Stimulated activated naive B cell treated with anti-CD40 and anti-IgM and Interleukin-4, amounts not matched to agents 10 μg/mL and 1 μg/mL and 100 μg/mL, for 72 hours (primary cell): ENCODE measurements around the gene LHFPL2.

Experiments used
- ATAC-seq, 2 donors: fragments of 150-1000 bp; cut with Tn5 transposase; replicated peaks; 2 replicates each; pipeline ENCODE4 v1.10.0; 2021; ENCODE audit warnings: moderate library complexity in 1 of 2
- DNase-seq: peaks from one replicate; pipeline ENCODE4 v3.0.0; 2021
- H3K27ac Mint-ChIP-seq: one replicate; pipeline ENCODE4 v1.8.0; 2022; ENCODE audit warnings: mild to moderate bottlenecking, mixed read lengths
- H3K27me3 Mint-ChIP-seq, 2 donors: one replicate each; pipeline ENCODE4 v1.8.0; 2022; ENCODE audit warnings: mixed read lengths in 2 of 2
- H3K36me3 Mint-ChIP-seq, 2 donors: one replicate each; pipeline ENCODE4 v1.8.0; 2022; ENCODE audit warnings: mixed read lengths in 2 of 2, mild to moderate bottlenecking in 1 of 2
- H3K4me1 Mint-ChIP-seq, 2 donors: one replicate each; pipeline ENCODE4 v1.8.0; 2022; ENCODE audit warnings: mixed read lengths in 2 of 2, mild to moderate bottlenecking in 1 of 2
- H3K4me3 Mint-ChIP-seq, 2 donors: one replicate each; pipeline ENCODE4 v1.8.0; 2022; ENCODE audit warnings: mild to moderate bottlenecking in 2 of 2, mixed read lengths in 2 of 2, moderate library complexity in 1 of 2
- H3K9me3 Mint-ChIP-seq, 2 donors: one replicate each; pipeline ENCODE4 v1.8.0; 2022; ENCODE audit warnings: mixed read lengths in 2 of 2, mild to moderate bottlenecking in 1 of 2

Gene LHFPL2

DNA sequence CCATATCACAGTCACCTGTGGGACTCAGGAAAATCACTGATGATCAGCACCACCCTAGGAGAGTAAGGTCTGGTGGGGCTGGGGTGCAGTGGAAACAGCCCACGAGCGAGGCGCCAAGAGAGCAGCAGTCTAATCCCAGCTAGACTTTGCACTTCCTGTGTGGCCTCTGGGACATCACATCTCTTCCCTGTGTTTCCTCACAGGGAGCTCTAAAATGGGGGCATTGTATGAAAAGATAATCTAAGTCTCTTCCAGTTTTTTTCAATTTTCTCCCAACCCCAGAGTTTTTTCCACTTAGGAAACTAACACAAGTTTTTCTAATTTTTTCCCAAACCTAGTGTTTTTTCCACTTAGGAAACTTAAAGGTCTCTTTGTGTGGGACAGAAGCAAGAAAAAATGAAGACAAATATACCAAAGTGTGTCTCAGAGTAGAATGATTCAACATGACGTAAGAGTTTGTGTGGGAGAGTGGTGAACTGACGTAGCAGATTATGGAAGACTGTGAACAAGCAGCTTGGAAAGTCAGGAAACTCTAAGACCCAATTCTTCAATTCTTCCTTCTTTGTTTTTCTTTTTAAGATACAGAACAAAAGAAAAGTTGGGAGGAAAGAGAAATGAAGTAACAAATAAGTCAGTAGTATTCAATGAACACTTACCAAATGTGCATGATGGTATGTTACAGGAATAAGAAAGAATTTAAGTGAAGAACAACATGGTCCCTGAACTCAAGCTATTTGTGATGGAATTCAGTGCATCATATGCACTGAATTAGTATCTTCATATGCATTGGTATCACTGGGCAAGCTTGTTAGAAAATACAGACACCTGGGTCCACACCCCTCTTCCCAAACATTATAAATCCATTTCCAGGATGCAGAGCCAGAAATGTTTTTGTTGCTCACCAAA is 51.3 kb downstream of the LHFPL2 start:
- Mint-ChIP-seq H3K9me3 (no peaks in the 10 kb centered on the region), H3K4me3 (no peak overlapping the region), H3K36me3 (peaks cover 4 to 15% of the 10 kb centered on the region in 2 donors), H3K27me3 (no peaks in the 10 kb centered on the region), H3K4me1 (peaks cover 12 to 17% of the 10 kb centered on the region in 2 donors), H3K27ac (no peak overlapping the region)
- ATAC-seq = no peak
- no peak for DNase-seq

DNA sequence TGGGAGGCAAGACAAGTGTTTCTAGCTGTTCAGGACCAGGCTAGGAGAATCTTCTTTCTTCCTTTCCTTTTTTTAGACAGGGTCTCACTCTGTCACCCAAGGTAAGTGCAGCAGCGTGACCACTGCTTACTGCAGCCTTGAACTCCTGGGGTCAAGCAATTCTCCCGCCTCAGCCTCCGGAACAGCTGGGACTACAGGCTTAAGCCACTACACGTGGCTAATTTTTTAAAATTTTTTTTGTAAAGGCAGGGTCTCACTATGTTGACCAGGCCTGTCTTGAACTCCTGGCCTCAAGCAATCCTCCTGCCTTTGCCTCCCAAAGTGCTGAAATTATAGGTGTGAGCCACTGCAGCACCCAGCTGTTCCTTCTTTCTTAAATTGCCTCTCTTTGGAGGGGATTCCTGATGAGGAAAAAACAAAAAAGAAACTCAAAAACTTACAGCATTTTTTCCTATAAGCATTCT is 53.1 kb downstream of the LHFPL2 start:
- Mint-ChIP-seq H3K4me3 (no peak overlapping the region), H3K27ac (no peak overlapping the region), H3K27me3 (no peaks in the 10 kb centered on the region), H3K9me3 (no peaks in the 10 kb centered on the region), H3K4me1 (peaks cover 19 to 28% of the 10 kb centered on the region in 2 donors), H3K36me3 (peaks cover 5 to 9% of the 10 kb centered on the region in 2 donors)
- no peak for ATAC-seq
- no peak for DNase-seq

DNA sequence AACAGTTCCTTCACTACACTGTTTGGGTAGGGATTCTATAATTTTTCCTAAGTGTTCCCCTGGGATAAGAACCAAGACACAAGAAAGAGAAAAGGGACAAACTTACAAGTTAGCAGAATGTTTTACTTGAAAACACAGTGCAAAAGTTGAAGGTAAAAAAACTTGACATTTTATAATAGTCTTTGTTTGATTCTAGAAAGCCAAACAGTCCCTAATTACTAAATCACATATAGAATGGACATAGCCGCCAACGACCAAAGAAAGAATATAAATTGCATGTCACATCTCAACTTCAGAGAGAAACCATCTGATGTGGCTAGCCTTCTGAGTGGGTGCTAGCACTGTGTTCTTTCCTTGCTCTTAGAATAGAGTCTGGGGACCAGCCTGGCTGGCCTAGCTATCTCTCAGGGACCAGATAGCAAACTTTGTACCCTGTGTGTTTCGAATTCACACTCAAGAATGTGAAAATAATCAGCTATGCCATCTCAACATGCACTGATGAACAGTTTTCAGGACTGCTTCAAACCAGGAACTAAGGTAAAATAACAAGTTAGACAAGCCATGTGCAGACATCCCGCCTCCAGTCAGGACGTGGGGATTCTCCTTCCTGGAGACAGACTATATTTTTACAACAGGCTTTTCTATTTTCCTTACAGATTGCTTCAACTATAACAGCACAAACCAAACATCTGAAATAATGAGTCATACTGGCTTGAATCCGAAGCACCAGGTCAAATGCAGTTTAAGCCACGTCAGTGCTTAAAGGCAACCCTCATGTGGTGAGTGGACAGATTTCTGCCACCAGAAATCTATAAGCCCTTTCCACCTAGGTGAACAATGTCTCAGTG is 53.7 kb downstream of the LHFPL2 start:
- H3K36me3 Mint-ChIP-seq = peaks cover 5 to 13% of the 10 kb centered on the region in 2 donors
- no peaks in the 10 kb centered on the region for H3K27me3 Mint-ChIP-seq
- H3K9me3 Mint-ChIP-seq = no peaks in the 10 kb centered on the region
- peaks cover 21 to 28% of the 10 kb centered on the region in 2 donors for H3K4me1 Mint-ChIP-seq
- H3K4me3 Mint-ChIP-seq = no peak overlapping the region
- ATAC-seq = no peak
- H3K27ac Mint-ChIP-seq = no peak overlapping the region
- no peak for DNase-seq

DNA sequence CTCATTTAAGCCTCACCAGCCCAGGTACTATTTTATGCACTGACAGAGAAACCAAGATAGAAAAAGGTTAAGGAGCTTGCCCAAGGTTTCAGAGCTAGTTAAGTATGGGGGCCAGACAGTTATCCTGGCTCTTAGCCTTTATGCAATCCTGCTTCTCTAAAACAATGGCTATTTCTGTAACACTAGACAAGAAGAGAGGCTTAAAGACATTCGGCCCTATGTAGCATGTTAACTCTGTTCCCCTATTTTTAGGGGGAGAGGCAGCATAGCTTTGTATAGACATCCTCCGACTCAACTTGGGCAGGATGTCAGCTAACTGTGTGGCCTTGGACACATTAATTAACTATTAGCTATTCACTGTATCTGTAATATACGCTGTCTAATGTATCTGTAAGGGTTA is 54.6 kb downstream of the LHFPL2 start:
- Mint-ChIP-seq H3K36me3 (peaks cover 5 to 13% of the 10 kb centered on the region in 2 donors), H3K27me3 (no peaks in the 10 kb centered on the region), H3K27ac (no peak overlapping the region), H3K4me1 (peaks cover 21 to 28% of the 10 kb centered on the region in 2 donors), H3K4me3 (no peak overlapping the region), H3K9me3 (no peaks in the 10 kb centered on the region)
- no peak for DNase-seq
- no peak for ATAC-seq

DNA sequence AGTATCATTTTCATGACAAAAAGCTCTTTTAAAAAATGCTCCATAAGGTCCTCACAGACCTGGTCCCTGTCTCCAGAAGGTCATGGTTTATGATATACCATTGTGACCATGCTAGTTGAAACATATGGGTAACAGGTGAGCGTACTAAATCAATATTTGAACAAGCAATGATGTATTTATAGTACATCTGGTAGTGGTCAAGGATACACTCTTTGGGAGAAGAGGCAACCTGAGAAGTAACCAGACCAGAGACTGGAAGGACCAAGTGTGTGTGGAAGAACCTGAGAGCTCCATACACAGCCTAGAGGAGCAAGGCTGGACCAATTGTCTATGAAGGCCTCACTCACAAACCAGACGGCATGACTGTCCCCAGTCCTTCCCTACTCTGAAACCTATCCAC is 55.1 kb downstream of the LHFPL2 start:
- H3K9me3 Mint-ChIP-seq = no peaks in the 10 kb centered on the region
- DNase-seq = no peak
- ATAC-seq = no peak
- H3K27me3 Mint-ChIP-seq = no peaks in the 10 kb centered on the region
- H3K4me1 Mint-ChIP-seq = peaks cover 21 to 28% of the 10 kb centered on the region in 2 donors
- no peak overlapping the region for H3K4me3 Mint-ChIP-seq
- H3K36me3 Mint-ChIP-seq = peaks cover 4 to 13% of the 10 kb centered on the region in 2 donors
- H3K27ac Mint-ChIP-seq = peak overlapping the region; percentile 47

DNA sequence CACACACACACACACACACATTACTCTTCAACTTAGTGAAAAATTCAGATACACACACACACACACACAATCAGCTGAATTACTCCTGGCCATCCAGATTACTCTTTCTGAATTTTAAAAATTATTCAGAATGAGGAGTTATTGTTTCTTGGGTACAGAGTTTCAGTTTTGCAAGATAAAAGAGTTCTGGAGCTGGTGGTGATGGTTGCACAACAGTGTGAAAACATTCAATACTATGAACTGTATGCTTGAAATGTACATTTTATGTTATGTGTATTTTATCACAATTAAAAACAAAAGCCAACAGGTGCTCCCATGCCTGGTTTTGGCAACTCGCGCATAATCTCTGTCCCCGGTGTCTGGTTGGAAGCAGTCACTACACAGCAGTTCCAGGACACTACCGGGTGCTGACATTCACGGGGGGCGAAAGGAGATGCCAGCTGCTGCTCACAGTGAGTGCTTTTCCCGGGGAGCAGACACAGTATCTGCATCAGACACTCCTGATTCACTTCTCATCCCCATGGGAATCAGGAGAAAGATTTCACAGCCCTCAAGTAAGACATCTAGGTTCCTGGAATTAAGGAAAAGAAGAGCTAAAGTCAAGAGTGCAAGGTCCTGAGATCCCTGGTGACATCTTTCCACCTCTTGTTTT is 55.7 kb downstream of the LHFPL2 start:
- peaks cover 4 to 12% of the 10 kb centered on the region in 2 donors for H3K36me3 Mint-ChIP-seq
- H3K27me3 Mint-ChIP-seq = no peaks in the 10 kb centered on the region
- H3K4me1 Mint-ChIP-seq = peaks cover 21 to 28% of the 10 kb centered on the region in 2 donors
- DNase-seq (no peak), ATAC-seq (no peak)
- H3K9me3 Mint-ChIP-seq = no peaks in the 10 kb centered on the region
- peak overlapping the region in 1 of 2 donors; percentile 3 for H3K4me3 Mint-ChIP-seq
- H3K27ac Mint-ChIP-seq = peak overlapping the region; percentile 47

DNA sequence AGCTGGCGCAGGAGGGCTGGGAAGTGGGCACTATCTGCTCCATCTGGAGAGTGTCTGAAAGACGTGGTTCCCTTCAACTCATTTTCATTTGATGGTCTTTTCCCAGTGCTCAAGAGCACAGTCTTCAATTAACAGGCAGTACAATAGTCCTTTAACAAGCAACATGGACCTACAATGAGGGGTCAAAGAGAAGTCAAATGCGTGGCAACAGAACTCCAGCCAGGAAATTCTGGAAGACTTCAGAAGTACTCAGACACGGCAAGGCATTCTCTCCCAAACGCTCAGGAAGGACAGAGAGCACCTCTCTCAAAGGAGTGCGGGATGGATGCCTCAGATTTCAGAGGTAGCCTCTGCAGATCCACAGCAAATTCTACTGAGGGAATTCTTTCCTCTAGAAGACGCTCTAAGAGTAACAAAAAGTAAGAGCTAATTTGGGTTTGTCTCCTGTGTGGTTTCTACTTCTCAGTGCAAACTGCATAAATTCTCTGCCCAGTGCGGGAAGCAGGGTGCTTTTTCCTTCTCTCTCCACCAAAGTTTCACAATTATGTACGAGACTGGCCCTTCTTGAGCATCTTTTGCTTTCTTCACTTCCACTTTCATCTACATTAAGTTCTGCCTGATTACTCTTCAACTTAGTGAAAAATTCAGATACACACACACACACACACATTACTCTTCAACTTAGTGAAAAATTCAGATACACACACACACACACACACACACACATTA is 56.4 kb downstream of the LHFPL2 start:
- H3K4me1 Mint-ChIP-seq = peaks cover 21 to 28% of the 10 kb centered on the region in 2 donors
- H3K27me3 Mint-ChIP-seq = no peaks in the 10 kb centered on the region

DNA sequence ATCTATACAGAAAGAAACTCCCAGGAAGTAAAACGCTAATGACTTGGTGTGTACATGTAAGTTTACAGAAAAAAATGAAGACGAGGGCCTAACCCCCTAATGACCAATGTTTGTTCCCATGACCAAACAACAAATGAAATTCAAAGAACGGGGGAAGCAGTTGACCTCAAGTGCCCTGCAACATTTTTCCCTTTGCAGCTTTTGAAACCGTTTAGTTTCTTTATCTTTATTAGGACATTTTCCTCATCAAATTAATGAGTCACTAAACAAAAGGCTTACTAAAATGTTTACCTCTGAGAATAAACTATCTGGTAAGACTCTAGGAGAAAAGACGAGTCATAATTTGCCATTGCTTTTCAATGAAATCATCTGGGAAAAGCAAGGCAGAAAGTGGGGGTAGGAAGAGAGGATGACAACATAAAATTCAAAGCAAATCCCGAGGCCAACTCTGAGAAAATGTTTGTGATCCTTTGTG is 57.4 kb downstream of the LHFPL2 start:
- H3K27ac Mint-ChIP-seq = no peak overlapping the region
- ATAC-seq (no peak), DNase-seq (no peak)
- H3K9me3 Mint-ChIP-seq = no peaks in the 10 kb centered on the region
- H3K4me3 Mint-ChIP-seq = no peak overlapping the region
- peaks cover 5 to 6% of the 10 kb centered on the region in 2 donors for H3K36me3 Mint-ChIP-seq
- peaks cover 21 to 28% of the 10 kb centered on the region in 2 donors for H3K4me1 Mint-ChIP-seq
- no peaks in the 10 kb centered on the region for H3K27me3 Mint-ChIP-seq

More for the DNA sequence above, 56.4 kb downstream of the LHFPL2 start:
- Mint-ChIP-seq H3K9me3 (no peaks in the 10 kb centered on the region), H3K36me3 (peaks cover 4 to 5% of the 10 kb centered on the region in 2 donors), H3K4me3 (peak overlapping the region in 1 of 2 donors; percentile 3), H3K27ac (peak overlapping the region; percentile 26)
- ATAC-seq = peak; percentile 82 to 89
- no peak for DNase-seq

DNA sequence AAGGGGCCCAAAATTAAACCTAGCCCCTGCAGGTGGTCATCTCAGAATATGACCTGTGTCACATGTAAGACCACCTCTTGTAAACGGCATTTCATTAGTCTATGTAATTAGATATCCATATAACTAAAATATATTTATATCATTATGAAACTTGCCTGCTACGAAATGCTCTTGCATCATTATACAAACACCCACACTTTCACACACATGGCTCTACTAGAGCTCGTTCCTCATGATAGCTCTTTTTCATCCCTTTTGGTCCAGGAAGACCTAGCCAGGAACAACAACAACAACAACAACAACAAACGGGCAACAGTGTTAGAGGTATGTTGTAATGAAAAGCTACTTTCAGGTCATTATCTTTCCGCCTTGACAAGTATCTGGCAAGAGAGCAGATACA is 58.6 kb downstream of the LHFPL2 start:
- ATAC-seq (no peak), DNase-seq (no peak)
- Mint-ChIP-seq H3K27ac (no peak overlapping the region), H3K9me3 (no peaks in the 10 kb centered on the region), H3K4me1 (peaks cover 21 to 28% of the 10 kb centered on the region in 2 donors), H3K4me3 (no peak overlapping the region), H3K27me3 (no peaks in the 10 kb centered on the region), H3K36me3 (peaks cover 11 to 13% of the 10 kb centered on the region in 2 donors)

DNA sequence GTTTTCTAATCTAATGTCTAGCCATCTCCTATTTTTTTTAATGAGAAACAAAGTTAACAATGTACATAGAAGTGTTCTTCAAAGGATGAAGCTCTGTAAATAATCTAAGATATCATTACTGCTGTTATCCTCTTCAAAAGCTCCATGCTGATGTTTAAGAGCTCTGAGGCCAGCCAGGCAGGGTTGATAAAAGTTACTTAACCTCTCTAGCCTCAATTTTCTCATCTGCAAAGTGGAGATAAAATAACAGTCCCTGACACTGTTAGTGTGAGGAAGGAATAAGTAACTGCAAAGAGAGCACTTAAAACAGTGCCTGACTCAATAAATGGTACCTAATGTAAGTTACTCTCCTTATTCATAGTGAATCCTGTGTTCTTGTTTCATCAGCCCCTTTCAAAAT is 60.1 kb downstream of the LHFPL2 start:
- DNase-seq (no peak), ATAC-seq (no peak)
- H3K27me3 Mint-ChIP-seq = no peaks in the 10 kb centered on the region
- no peak overlapping the region for H3K4me3 Mint-ChIP-seq
- no peaks in the 10 kb centered on the region for H3K9me3 Mint-ChIP-seq
- peaks cover 11 to 13% of the 10 kb centered on the region in 2 donors for H3K36me3 Mint-ChIP-seq
- H3K27ac Mint-ChIP-seq = no peak overlapping the region
- peaks cover 18 to 23% of the 10 kb centered on the region in 2 donors for H3K4me1 Mint-ChIP-seq

DNA sequence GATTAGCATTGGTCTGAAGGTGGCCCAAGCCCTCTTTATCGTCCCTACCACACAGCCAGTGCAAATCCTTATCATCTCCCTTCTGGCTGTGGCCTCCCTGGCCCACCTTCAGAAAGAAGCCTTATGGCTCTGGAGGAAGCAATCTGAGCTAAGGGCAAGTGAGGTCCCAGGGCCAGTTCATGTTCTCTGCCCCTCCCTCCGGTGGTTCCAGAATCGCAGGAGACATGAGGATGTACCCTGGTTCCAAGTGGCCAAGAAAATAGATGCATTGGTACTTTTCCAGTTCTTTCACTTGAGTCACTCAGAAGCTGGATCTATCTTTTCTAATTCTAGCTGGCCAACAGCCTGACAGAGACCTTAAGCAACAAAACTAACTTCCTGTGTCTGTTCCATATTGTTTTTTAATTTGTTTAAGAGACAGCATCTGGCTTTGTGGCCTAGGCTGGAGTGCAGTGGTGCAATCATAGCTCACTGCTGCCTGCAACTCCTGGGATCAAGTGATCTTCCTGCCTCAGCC is 60.7 kb downstream of the LHFPL2 start:
- ATAC-seq (no peak), DNase-seq (no peak)
- no peak overlapping the region for H3K4me3 Mint-ChIP-seq
- H3K27ac Mint-ChIP-seq = no peak overlapping the region
- H3K36me3 Mint-ChIP-seq = peaks cover 11 to 13% of the 10 kb centered on the region in 2 donors
- no peaks in the 10 kb centered on the region for H3K27me3 Mint-ChIP-seq
- no peaks in the 10 kb centered on the region for H3K9me3 Mint-ChIP-seq
- H3K4me1 Mint-ChIP-seq = peaks cover 14 to 16% of the 10 kb centered on the region in 2 donors

DNA sequence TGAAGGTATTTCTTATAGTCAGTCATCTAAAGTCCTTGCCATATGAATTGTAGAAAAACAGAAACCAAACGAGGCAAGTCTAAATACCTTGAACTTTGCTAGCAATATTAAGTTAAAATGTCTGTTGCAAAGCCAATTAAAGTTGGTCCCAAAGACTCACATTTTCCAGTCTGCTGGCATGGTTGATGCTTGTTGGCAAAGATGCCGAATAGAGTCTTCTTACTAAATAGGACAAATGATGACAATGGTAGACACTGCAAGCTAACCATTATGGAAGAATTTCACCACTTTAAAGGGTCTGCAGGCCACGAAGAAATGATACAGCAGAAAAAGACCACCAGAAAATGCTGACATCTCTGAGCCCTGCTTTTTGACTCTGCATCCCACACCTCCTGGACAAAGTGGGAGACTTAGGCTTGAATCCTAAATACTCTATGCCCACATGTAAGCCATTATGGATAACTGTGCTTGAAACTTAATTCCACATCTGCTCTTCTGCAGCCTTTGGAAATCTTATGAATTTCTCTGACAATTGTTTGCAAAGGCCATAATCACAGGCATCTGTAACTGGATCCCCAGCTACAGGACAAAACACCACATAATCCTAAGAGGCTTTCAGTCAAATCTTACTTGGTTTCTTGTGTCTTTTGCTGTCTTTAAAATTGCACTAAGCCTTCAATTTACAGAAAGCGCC is 61.3 kb downstream of the LHFPL2 start:
- Mint-ChIP-seq H3K4me1 (peaks cover 10% of the 10 kb centered on the region in 2 donors), H3K27me3 (no peaks in the 10 kb centered on the region), H3K4me3 (no peak overlapping the region), H3K27ac (no peak overlapping the region), H3K9me3 (no peaks in the 10 kb centered on the region), H3K36me3 (peaks cover 11 to 13% of the 10 kb centered on the region in 2 donors)
- ATAC-seq = no peak
- DNase-seq = no peak

DNA sequence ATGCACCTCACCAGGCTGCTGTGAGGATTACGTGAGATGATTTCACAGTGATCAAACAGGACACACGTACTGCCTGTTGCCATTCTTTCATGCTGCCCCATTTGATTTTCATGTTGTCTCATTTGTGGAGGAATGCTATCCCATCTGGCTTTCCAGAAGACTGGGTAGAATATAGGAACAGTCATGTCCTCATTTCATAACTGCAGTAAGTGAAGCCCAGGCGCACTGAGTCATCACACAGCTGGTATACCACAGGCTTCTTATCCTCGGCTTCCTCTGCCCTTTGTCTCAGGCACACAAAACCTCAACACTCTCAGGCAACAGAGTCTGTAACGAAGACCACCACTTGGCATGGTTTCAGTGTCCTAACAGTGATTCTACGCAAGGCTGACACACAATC is 62.3 kb downstream of the LHFPL2 start:
- H3K27me3 Mint-ChIP-seq = no peaks in the 10 kb centered on the region
- no peak overlapping the region for H3K4me3 Mint-ChIP-seq
- H3K4me1 Mint-ChIP-seq = peaks cover under 1 to 2% of the 10 kb centered on the region in 2 donors
- ATAC-seq (no peak), DNase-seq (no peak)
- no peaks in the 10 kb centered on the region for H3K9me3 Mint-ChIP-seq
- H3K27ac Mint-ChIP-seq = no peak overlapping the region
- H3K36me3 Mint-ChIP-seq = peaks cover 8 to 13% of the 10 kb centered on the region in 2 donors
